B cell (primary cell): ENCODE measurements around the gene DIP2A. TPM values are rescaled to one million over a fixed set of nuclear protein-coding genes. Genes with fewer than 3 reads are reported as not detected.

Experiments
- ATAC-seq: fragments of 200-7000 bp; cut with Tn5 transposase; one replicate; pipeline ENCODE4 v1.10.0; 2021; ENCODE audit warnings: low read depth, mild to moderate bottlenecking, moderate number of reproducible peaks, moderate library complexity
- CTCF ChIA-PET: fragments of 350-600 bp; sonication (Branson Sonifier 250); formaldehyde crosslinking; loops from one replicate; lab custom pipeline; 2021; ENCODE audit warnings: antibody characterized with exemption, inconsistent platforms; lab: Charles Lee
- POLR2A ChIA-PET: fragments of 350-600 bp; sonication (Branson Sonifier 250); formaldehyde crosslinking; loops from one replicate; lab custom pipeline; 2021; ENCODE audit warnings: antibody characterized with exemption; lab: Charles Lee
- DNase-seq: peaks from one replicate; pipeline ENCODE4 v3.0.0; 2013
- H2AFZ ChIP-seq: 2 replicates; pipeline ENCODE4 v1.6.1; 2012; ENCODE audit warnings: mild to moderate bottlenecking, low read depth, low read length; ENCODE audit not compliant: insufficient read depth, poor library complexity, severe bottlenecking
- H3K27ac ChIP-seq, 2 donors: 1 replicate in 1 of 2; 2 replicates in 1 of 2; pipeline ENCODE4 v1.5.1; 2012 to 2013; ENCODE audit warnings: low read length in 2 of 2, mild to moderate bottlenecking in 2 of 2, moderate library complexity in 1 of 2
- H3K27me3 ChIP-seq, 4 experiments: fragments of 200-600 bp in 1 of 4; sonication (generic) in 1 of 4; replicated peaks in 1 of 4; 1 replicate in 2 of 4; 2 replicates in 2 of 4; pipeline versions ENCODE4 v1.6.1 to v1.7.0; 2013 to 2016; ENCODE audit warnings: low read length in 3 of 4, mild to moderate bottlenecking in 2 of 4, mixed read lengths in 1 of 4, moderate library complexity in 1 of 4; ENCODE audit not compliant: insufficient read depth in 4 of 4, control insufficient read depth in 3 of 4; ENCODE audit errors: control extremely low read depth in 1 of 4
- H3K36me3 ChIP-seq, 2 experiments: replicated peaks in 1 of 2; 1 replicate in 1 of 2; 2 replicates in 1 of 2; pipeline versions ENCODE4 v1.6.1 to v1.7.1; 2013; ENCODE audit warnings: low read length in 1 of 2; ENCODE audit not compliant: insufficient read depth in 2 of 2, control insufficient read depth in 1 of 2; ENCODE audit errors: control extremely low read depth in 1 of 2, extremely low read depth in 1 of 2
- H3K4me1 ChIP-seq, 2 donors: fragments of 200-600 bp in 1 of 2; sonication (generic) in 1 of 2; 1 replicate in 1 of 2; 2 replicates in 1 of 2; pipeline versions ENCODE4 v1.5.1 to v1.6.1; 2013 to 2017; ENCODE audit warnings: low read length in 2 of 2; ENCODE audit not compliant: control insufficient read depth in 2 of 2, insufficient read depth in 2 of 2
- H3K4me2 ChIP-seq: replicated peaks from 2 replicates; pipeline ENCODE3; 2012; ENCODE audit warnings: mild to moderate bottlenecking, low read depth, low read length; ENCODE audit not compliant: poor library complexity, severe bottlenecking
- H3K4me3 ChIP-seq, 5 experiments: fragments of 200-600 bp in 1 of 5; sonication (generic) in 1 of 5; 1 replicate in 3 of 5; 2 replicates in 2 of 5; pipeline versions ENCODE4 v1.5.1 to v1.7.0; 2011 to 2016; ENCODE audit warnings: low read length in 4 of 5, mild to moderate bottlenecking in 4 of 5, low read depth in 2 of 5, control low read depth in 1 of 5, moderate library complexity in 1 of 5; ENCODE audit not compliant: insufficient read depth in 1 of 5; ENCODE audit errors: control extremely low read depth in 1 of 5, extremely low read depth in 1 of 5
- H3K79me2 ChIP-seq: fragments of 200-600 bp; sonication (generic); one replicate; pipeline ENCODE4 v1.6.0; 2016; ENCODE audit warnings: low read length; ENCODE audit not compliant: control insufficient read depth, insufficient read depth
- H3K9ac ChIP-seq: fragments of 200-600 bp; sonication (generic); 2 replicates; pipeline ENCODE4 v1.6.1; 2017; ENCODE audit warnings: mild to moderate bottlenecking, low read length, moderate library complexity
- H3K9me3 ChIP-seq, 3 donors: one replicate each; pipeline versions ENCODE4 v1.6.1 to v1.7.1; 2013; ENCODE audit warnings: low read length in 2 of 3; ENCODE audit not compliant: control insufficient read depth in 2 of 3, insufficient read depth in 1 of 3; ENCODE audit errors: control extremely low read depth in 1 of 3
- H4K20me1 ChIP-seq: 2 replicates; pipeline ENCODE4 v1.6.0; 2012; ENCODE audit warnings: mild to moderate bottlenecking, low read length; ENCODE audit not compliant: insufficient read depth, control insufficient read depth, poor library complexity, severe bottlenecking
- H3K27ac Mint-ChIP-seq: one replicate; pipeline ENCODE4 v1.8.0; 2021; ENCODE audit warnings: mixed read lengths
- H3K27me3 Mint-ChIP-seq: one replicate; pipeline ENCODE4 v1.8.0; 2021; ENCODE audit warnings: mixed read lengths
- H3K4me1 Mint-ChIP-seq: one replicate; pipeline ENCODE4 v1.8.0; 2021; ENCODE audit warnings: mixed read lengths
- H3K4me3 Mint-ChIP-seq: one replicate; pipeline ENCODE4 v1.8.0; 2021; ENCODE audit warnings: mixed read lengths
- H3K9me3 Mint-ChIP-seq: one replicate; pipeline ENCODE4 v1.8.0; 2022; ENCODE audit warnings: mixed read lengths; ENCODE audit not compliant: insufficient read depth
- CTCF ChIP-seq: fragments of 200-600 bp; IDR thresholded peaks from one replicate; pipeline ENCODE4 v1.8.0; 2022; ENCODE audit warnings: antibody characterized with exemption, mild to moderate bottlenecking
- EZH2 ChIP-seq: IDR thresholded peaks from 2 replicates; pipeline ENCODE4 v1.6.1; 2012; ENCODE audit warnings: borderline replicate concordance, low read depth, mild to moderate bottlenecking, moderate library complexity, low read length; ENCODE audit not compliant: insufficient read depth, poor library complexity, severe bottlenecking
- WGBS: methylation state at CpG from one replicate; pipeline ENCODE4 v1.1.5; 2013; ENCODE audit warnings: missing lambda C conversion rate; ENCODE audit not compliant: insufficient coverage; 5-methylcytosine and 5-hydroxymethylcytosine counted together
- intact Hi-C: fragments of 100-400 bp; cut with micrococcal nuclease; formaldehyde crosslinking; loops from one replicate; pipeline ENCODE4 v1.10.0; 2022
- polyA plus RNA-seq: library from polyadenylated mRNA; depleted of rRNA; stranded (reverse); fragments of >200 nt; gene quantifications from 2 replicates; pipeline ENCODE4 v1.2.3, GENCODE V29; 2012
- total RNA-seq, 2 donors: library from RNA; stranded (reverse); fragments of 120-200 nt in 1 of 2; gene quantifications; 1 replicate in 1 of 2; 2 replicates in 1 of 2; pipeline versions ENCODE4 v1.2.3 to v1.2.4, GENCODE V29; 2013 to 2022

Gene DIP2A
- total and polyA plus RNA-seq, 2 donors (not counting 1 experiment from before 2014, with no cell fraction given): 40.4 to 59.0 TPM

- Histone ChIP-seq H2AFZ (no peak overlapping the region), H3K9ac (no peak overlapping the region), H3K4me1 (peaks cover 11 to 22% of the 10 kb centered on the region in 2 donors), H3K27me3 (no peaks in the 10 kb centered on the region), H3K9me3 (no peaks in the 10 kb centered on the region), H3K4me3 (no peak overlapping the region), H3K36me3 (no peaks in the 10 kb centered on the region), H4K20me1 (no peaks in the 10 kb centered on the region), H3K27ac (no peak overlapping the region), H3K79me2 (peaks cover 38% of the 10 kb centered on the region), H3K4me2 (no peak overlapping the region)
- H3K27ac Mint-ChIP-seq: no peak overlapping the region
- no peak overlapping the region for H3K4me3 Mint-ChIP-seq
- H3K9me3 Mint-ChIP-seq: no peaks in the 10 kb centered on the region
- ChIA-PET CTCF (no interaction called here), POLR2A (no interaction called here)
- no CpG with 5 or more reads among the region's 1 CpG for WGBS
- H3K27me3 Mint-ChIP-seq: no peaks in the 10 kb centered on the region
- no peak for ATAC-seq
- intact Hi-C loops: no loop called here
- TF ChIP-seq CTCF (no peak), EZH2 (no peak)
- H3K4me1 Mint-ChIP-seq: peaks cover 27% of the 10 kb centered on the region
- no peak for DNase-seq
Measured at GRCh38 chr21:46475296-46475695, 16.6 kb downstream of the DIP2A start.

- POLR2A ChIA-PET: no interaction called here
- no peak overlapping the region for H3K27ac Mint-ChIP-seq
- H3K79me2 ChIP-seq: peaks cover 52% of the 10 kb centered on the region
Measured at GRCh38 chr21:46477765-46478164, 19.1 kb downstream of the DIP2A start.

More at GRCh38 chr21:46477765-46478164, 19.1 kb downstream of the DIP2A start:
- WGBS: 99% methylated on average over 7 of the region's 7 CpGs
- Histone ChIP-seq H4K20me1 (no peaks in the 10 kb centered on the region), H2AFZ (no peak overlapping the region), H3K27me3 (no peaks in the 10 kb centered on the region), H3K4me3 (no peak overlapping the region), H3K9ac (no peak overlapping the region), H3K9me3 (no peaks in the 10 kb centered on the region), H3K27ac (no peak overlapping the region), H3K4me1 (peaks cover 8 to 12% of the 10 kb centered on the region in 2 donors), H3K4me2 (no peak overlapping the region), H3K36me3 (peaks cover 0 to 4% of the 10 kb centered on the region in 2 experiments)
- Mint-ChIP-seq H3K4me3 (no peak overlapping the region), H3K27me3 (no peaks in the 10 kb centered on the region), H3K9me3 (no peaks in the 10 kb centered on the region), H3K4me1 (peaks cover 13% of the 10 kb centered on the region)
- ATAC-seq: no peak
- CTCF ChIA-PET: no interaction called here
- no peak for DNase-seq
- intact Hi-C loops: no loop called here
- no peak for TF ChIP-seq EZH2
- no peak for TF ChIP-seq CTCF
